Parathyroid adenoma (tissue), 2 donors: ENCODE data around the gene FABP1.

ENCODE experiments used
- H2AFZ ChIP-seq: fragments of 300-600 bp; sonication (generic); one replicate; pipeline ENCODE4 v1.7.0; 2017; ENCODE audit warnings: antibody characterized with exemption, mild to moderate bottlenecking
- H3K27ac ChIP-seq: fragments of 300-600 bp; sonication (generic); one replicate; pipeline ENCODE4 v1.7.0; 2017
- H3K27me3 ChIP-seq: fragments of 300-600 bp; sonication (generic); one replicate; pipeline ENCODE4 v1.7.0; 2017; ENCODE audit warnings: low read length; ENCODE audit not compliant: control insufficient read depth, insufficient read depth
- H3K36me3 ChIP-seq: fragments of 300-600 bp; sonication (generic); one replicate; pipeline ENCODE4 v1.7.0; 2017; ENCODE audit warnings: low read length; ENCODE audit not compliant: control insufficient read depth, insufficient read depth
- H3K4me1 ChIP-seq: fragments of 300-600 bp; sonication (generic); one replicate; pipeline ENCODE4 v1.7.0; 2017; ENCODE audit warnings: control low read depth
- H3K4me2 ChIP-seq: fragments of 300-600 bp; sonication (generic); one replicate; pipeline ENCODE4 v1.7.0; 2017; ENCODE audit warnings: low read length
- H3K4me3 ChIP-seq: fragments of 300-600 bp; sonication (generic); one replicate; pipeline ENCODE4 v1.7.0; 2017; ENCODE audit warnings: low read depth, low read length
- H3K79me2 ChIP-seq: fragments of 300-600 bp; sonication (generic); one replicate; pipeline ENCODE4 v1.7.0; 2017; ENCODE audit warnings: control low read depth
- H3K9ac ChIP-seq: fragments of 300-600 bp; sonication (generic); one replicate; pipeline ENCODE4 v1.7.0; 2017; ENCODE audit warnings: mild to moderate bottlenecking
- H3K9me3 ChIP-seq: fragments of 300-600 bp; sonication (generic); one replicate; pipeline ENCODE4 v1.7.0; 2017; ENCODE audit warnings: low read length; ENCODE audit not compliant: control insufficient read depth
- TF ChIP-seq, protein P1 (sequence below): fragments of 300-600 bp; sonication (generic); IDR thresholded peaks from one replicate; pipeline ENCODE4 v1.7.0; 2017; ENCODE audit warnings: antibody characterized with exemption, mild to moderate bottlenecking
- donor health status: primary hyperparathyroidism.

The FABP1 gene

DNA sequence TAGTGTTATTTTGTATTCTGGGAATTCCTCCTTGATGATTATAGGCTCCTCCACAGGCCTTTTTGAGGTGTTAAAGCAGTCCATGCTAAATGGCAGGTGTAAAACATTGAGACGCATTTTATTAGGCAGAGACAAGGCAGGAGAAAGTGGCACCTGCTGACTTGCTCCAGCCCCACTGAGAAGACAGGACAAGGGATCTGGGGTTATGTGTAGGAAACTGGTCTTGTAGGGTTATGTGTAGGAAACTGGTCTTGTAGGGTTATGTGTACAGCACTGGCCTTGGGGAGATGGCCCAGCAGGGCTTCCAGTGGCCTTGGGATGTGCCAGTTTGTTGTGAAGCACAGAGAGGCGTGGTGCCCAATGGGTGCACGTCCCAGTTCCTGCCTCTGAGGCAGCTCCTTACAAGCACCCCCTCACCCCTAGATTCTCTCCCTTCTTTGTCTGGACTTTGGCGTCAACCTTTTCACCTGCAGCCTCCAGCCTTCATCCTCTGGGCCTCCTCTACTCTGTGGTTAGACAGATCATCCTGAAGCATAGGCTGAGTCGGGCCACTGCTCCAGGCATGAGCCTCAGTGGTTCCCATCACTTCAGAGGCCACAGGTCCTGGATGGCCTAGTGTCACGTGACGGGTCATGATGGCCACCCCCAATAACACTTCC, 921 bp upstream of the FABP1 start:
- Histone ChIP-seq H3K27ac (no peak overlapping the region), H3K9me3 (no peaks in the 10 kb centered on the region), H3K4me1 (no peaks in the 10 kb centered on the region), H2AFZ (no peak overlapping the region), H3K27me3 (no peaks in the 10 kb centered on the region), H3K9ac (no peak overlapping the region), H3K4me2 (no peak overlapping the region), H3K36me3 (no peaks in the 10 kb centered on the region), H3K79me2 (no peaks in the 10 kb centered on the region), H3K4me3 (no peak overlapping the region)
- TF ChIP-seq, protein P1, sequence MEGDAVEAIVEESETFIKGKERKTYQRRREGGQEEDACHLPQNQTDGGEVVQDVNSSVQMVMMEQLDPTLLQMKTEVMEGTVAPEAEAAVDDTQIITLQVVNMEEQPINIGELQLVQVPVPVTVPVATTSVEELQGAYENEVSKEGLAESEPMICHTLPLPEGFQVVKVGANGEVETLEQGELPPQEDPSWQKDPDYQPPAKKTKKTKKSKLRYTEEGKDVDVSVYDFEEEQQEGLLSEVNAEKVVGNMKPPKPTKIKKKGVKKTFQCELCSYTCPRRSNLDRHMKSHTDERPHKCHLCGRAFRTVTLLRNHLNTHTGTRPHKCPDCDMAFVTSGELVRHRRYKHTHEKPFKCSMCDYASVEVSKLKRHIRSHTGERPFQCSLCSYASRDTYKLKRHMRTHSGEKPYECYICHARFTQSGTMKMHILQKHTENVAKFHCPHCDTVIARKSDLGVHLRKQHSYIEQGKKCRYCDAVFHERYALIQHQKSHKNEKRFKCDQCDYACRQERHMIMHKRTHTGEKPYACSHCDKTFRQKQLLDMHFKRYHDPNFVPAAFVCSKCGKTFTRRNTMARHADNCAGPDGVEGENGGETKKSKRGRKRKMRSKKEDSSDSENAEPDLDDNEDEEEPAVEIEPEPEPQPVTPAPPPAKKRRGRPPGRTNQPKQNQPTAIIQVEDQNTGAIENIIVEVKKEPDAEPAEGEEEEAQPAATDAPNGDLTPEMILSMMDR = no peak

DNA sequence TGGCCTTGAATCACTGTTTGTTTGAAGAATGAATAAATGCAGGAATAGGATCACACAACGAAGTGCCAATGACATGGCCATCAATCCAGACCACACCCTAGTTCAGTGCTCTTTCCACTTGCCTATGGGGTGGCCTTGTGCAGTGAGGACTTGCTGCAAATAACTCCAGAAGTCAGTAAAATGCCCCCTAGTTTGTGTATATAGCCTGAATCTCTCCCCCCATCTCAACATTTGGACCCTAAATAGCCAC, 299 bp downstream of the FABP1 start:
- TF ChIP-seq, protein P1 = no peak
- no peak overlapping the region for H3K27ac ChIP-seq
- no peak overlapping the region for H3K4me3 ChIP-seq
- no peaks in the 10 kb centered on the region for H3K4me1 ChIP-seq
- no peaks in the 10 kb centered on the region for H3K27me3 ChIP-seq
- peaks cover 3% of the 10 kb centered on the region for H3K9me3 ChIP-seq
- no peak overlapping the region for H3K9ac ChIP-seq
- H3K79me2 ChIP-seq = no peaks in the 10 kb centered on the region
- no peak overlapping the region for H3K4me2 ChIP-seq
- H2AFZ ChIP-seq = no peak overlapping the region
- no peaks in the 10 kb centered on the region for H3K36me3 ChIP-seq

DNA sequence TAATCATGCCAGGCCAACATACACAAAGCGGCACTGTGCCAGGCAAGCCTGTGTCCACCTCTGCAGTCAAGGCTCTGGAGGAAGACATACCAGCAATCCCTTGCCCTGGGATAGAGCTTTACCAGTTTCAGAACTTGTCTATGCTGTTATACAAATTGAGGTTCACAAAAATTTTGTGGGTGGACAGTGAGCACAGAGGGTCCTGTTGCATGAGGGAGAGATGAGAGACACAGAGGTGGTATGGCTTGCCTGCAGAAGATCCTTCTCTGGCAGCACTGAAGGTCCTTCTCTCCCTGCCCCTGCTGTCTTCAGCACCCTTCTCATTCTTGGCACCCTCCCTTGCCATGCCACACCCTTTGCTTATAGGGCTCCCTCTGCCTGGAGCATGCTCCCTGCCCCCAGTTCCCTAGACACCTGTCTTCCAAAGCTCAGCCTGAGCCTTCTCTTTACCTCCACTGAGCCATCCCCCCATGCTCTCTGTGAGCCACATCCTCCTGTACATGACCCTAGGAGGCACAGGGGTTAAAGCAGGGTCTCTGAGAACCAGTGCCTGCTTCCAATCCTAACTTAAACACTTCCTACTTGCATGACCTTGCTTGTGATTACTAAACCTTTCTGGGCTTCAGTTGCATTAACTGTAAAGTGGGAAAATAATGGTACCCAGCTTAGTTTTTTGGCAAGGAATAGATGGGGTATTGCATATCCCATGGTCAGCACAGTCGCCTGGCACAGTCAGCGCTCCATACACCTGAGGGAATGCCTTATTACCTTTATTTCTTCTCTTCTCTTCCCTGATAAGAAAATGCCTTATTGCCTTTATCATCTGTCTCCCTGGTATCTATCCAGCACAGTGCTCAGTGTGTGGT, 857 bp downstream of the FABP1 start:
- H3K27ac ChIP-seq = no peak overlapping the region
- no peak overlapping the region for H2AFZ ChIP-seq
- no peaks in the 10 kb centered on the region for H3K36me3 ChIP-seq
- H3K9ac ChIP-seq = no peak overlapping the region
- no peaks in the 10 kb centered on the region for H3K79me2 ChIP-seq
- no peaks in the 10 kb centered on the region for H3K27me3 ChIP-seq
- H3K4me1 ChIP-seq = no peaks in the 10 kb centered on the region
- H3K4me3 ChIP-seq = no peak overlapping the region
- no peak overlapping the region for H3K4me2 ChIP-seq
- peaks cover 3% of the 10 kb centered on the region for H3K9me3 ChIP-seq
- TF ChIP-seq, protein P1 = no peak

DNA sequence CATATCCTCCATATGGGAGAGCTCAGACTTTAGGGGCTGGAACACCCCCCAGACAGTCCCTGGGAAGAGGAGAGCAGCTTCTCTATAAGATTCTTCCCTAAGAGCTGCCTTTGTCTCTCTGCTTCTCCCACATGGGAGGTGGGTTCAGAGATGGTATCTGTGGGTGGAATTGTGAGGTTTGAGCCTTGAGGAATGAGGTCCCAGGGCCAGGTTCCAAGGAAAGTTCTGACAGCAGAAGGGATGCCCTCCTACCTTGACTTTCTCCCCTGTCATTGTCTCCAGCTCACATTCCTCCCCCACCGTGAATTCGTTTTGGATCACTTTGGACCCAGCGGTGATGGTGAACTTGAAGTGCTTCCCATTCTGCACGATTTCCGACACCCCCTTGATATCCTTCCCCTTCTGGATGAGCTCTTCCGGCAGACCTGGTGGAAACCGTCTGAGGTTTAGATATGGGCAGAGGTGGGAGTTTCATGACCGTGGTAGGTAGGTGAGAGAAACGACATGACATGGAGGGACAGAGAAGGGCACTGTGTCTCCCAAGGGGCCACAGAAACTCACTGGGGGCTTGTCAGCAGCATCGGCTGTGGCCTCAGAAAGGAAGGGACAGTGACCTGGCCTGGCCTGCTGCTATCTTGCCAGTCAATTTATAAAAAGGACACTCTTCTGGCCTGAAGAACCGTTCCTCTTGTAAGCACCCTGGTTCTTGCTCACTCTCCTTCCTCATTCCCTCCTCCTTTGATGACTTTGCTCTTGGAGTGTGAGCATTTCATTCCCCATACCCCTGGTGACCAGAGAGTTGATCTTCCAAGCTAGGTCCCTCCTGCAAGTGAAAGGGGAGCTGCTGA, 1.7 kb downstream of the FABP1 start:
- Histone ChIP-seq H3K36me3 (no peaks in the 10 kb centered on the region), H3K4me1 (no peaks in the 10 kb centered on the region), H3K4me2 (no peak overlapping the region), H3K79me2 (no peaks in the 10 kb centered on the region), H3K27ac (no peak overlapping the region), H3K9me3 (peaks cover 3% of the 10 kb centered on the region), H3K27me3 (no peaks in the 10 kb centered on the region), H3K4me3 (no peak overlapping the region), H3K9ac (no peak overlapping the region), H2AFZ (no peak overlapping the region)
- TF ChIP-seq, protein P1 = no peak
